ENCODE data around the gene KRTAP5-4.
"Not testable (repeated sequence)": the region's sequence is repeated elsewhere in the genome, so short reads cannot be mapped to it uniquely, and the experiment has no call there.

KRTAP5-4 gene

GRCh38 chr11:1600626-1601025 is 21.3 kb downstream of the KRTAP5-4 start:
- Histone ChIP-seq H3K9me2 (replicated peaks; ENCODE audit: control insufficient read depth, low read length) (no peaks in the 10 kb centered on the region), H3K27me3 (ENCODE audit: control insufficient read depth, low read length) (peaks cover 21% of the 10 kb centered on the region), H4K20me1 (ENCODE audit: control insufficient read depth, insufficient read depth, low read depth, low read length) (no peaks in the 10 kb centered on the region), H3K36me3 (ENCODE audit: control insufficient read depth, low read length) (no peaks in the 10 kb centered on the region), H3K27ac (ENCODE audit: low read depth, low read length) (no peak overlapping the region), H3K9me3 (ENCODE audit: control insufficient read depth, insufficient read depth, low read length) (no peaks in the 10 kb centered on the region), H3K4me2 (ENCODE audit: low read length) (no peak overlapping the region), H3K4me3 (ENCODE audit: low read length) (no peak overlapping the region), H3K4me1 (ENCODE audit: control insufficient read depth, low read length) (no peaks in the 10 kb centered on the region), H3K79me2 (ENCODE audit: control insufficient read depth, low read length) (no peaks in the 10 kb centered on the region), H3F3A (ENCODE audit: control insufficient read depth, insufficient read depth) (no peaks in the 10 kb centered on the region)
- TF ChIP-seq CTCF (IDR thresholded peaks at IDR 0.05; ENCODE audit: low read depth, low read length, poor library complexity, severe bottlenecking) (no peak), EZH2phosphoT487 (IDR thresholded peaks at IDR 0.05; ENCODE audit: borderline replicate concordance, low read length) (no peak)

GRCh38 chr11:1598816-1599215 is 23.1 kb downstream of the KRTAP5-4 start:
- H3K4me1 ChIP-seq (ENCODE audit: control insufficient read depth, low read length), result no peaks in the 10 kb centered on the region
- H3F3A ChIP-seq (ENCODE audit: control insufficient read depth, insufficient read depth), result no peaks in the 10 kb centered on the region
- H3K36me3 ChIP-seq (ENCODE audit: control insufficient read depth, low read length), result no peaks in the 10 kb centered on the region
- no peaks in the 10 kb centered on the region for H3K9me3 ChIP-seq (ENCODE audit: control insufficient read depth, insufficient read depth, low read length)
- H3K4me3 ChIP-seq (ENCODE audit: low read length), result no peak overlapping the region
- H4K20me1 ChIP-seq (ENCODE audit: control insufficient read depth, insufficient read depth, low read depth, low read length), result no peaks in the 10 kb centered on the region
- no peaks in the 10 kb centered on the region for H3K79me2 ChIP-seq (ENCODE audit: control insufficient read depth, low read length)
- no peak for TF ChIP-seq CTCF (IDR thresholded peaks at IDR 0.05; ENCODE audit: low read depth, low read length, poor library complexity, severe bottlenecking)
- TF ChIP-seq EZH2phosphoT487 (IDR thresholded peaks at IDR 0.05; ENCODE audit: borderline replicate concordance, low read length), result no peak
- no peaks in the 10 kb centered on the region for H3K9me2 ChIP-seq (replicated peaks; ENCODE audit: control insufficient read depth, low read length)
- peaks cover 21% of the 10 kb centered on the region for H3K27me3 ChIP-seq (ENCODE audit: control insufficient read depth, low read length)
- no peak overlapping the region for H3K27ac ChIP-seq (ENCODE audit: low read depth, low read length)
- no peak overlapping the region for H3K4me2 ChIP-seq (ENCODE audit: low read length)

- H4K20me1 ChIP-seq (ENCODE audit: control insufficient read depth, insufficient read depth, low read depth, low read length); H3K79me2 ChIP-seq (ENCODE audit: control insufficient read depth, low read length); H3K9me2 ChIP-seq (replicated peaks; ENCODE audit: control insufficient read depth, low read length); H3K4me3 ChIP-seq (ENCODE audit: low read length); H3K4me2 ChIP-seq (ENCODE audit: low read length); H3F3A ChIP-seq (ENCODE audit: control insufficient read depth, insufficient read depth); H3K27ac ChIP-seq (ENCODE audit: low read depth, low read length); H3K36me3 ChIP-seq (ENCODE audit: control insufficient read depth, low read length); H3K9me3 ChIP-seq (ENCODE audit: control insufficient read depth, insufficient read depth, low read length); H3K4me1 ChIP-seq (ENCODE audit: control insufficient read depth, low read length): not testable (repeated sequence)
- peaks cover 25% of the 10 kb centered on the region for H3K27me3 ChIP-seq (ENCODE audit: control insufficient read depth, low read length)
These were observed 23.5 kb downstream of the KRTAP5-4 start for GRCh38 chr11:1598406-1598805.

GRCh38 chr11:1597994-1598380 is 24.0 kb downstream of the KRTAP5-4 start, which contains the start of gene KRTAP5-2:
KRTAP5-2 (minus strand) TSS chr11:1598294; CDS start chr11:1598250, 44 bp downstream.
- H3F3A ChIP-seq (ENCODE audit: control insufficient read depth, insufficient read depth), result no peaks in the 10 kb centered on the region
- H3K4me2 ChIP-seq (ENCODE audit: low read length), result no peak within 1 kb of the TSS
- no peak within 1 kb of the TSS for H3K4me3 ChIP-seq (ENCODE audit: low read length)
- H3K27me3 ChIP-seq (ENCODE audit: control insufficient read depth, low read length), result peaks cover 27% of the 10 kb centered on the region
- H4K20me1 ChIP-seq (ENCODE audit: control insufficient read depth, insufficient read depth, low read depth, low read length), result no peaks in the 10 kb centered on the region
- no peaks in the 10 kb centered on the region for H3K4me1 ChIP-seq (ENCODE audit: control insufficient read depth, low read length)
- H3K27ac ChIP-seq (ENCODE audit: low read depth, low read length), result no peak within 1 kb of the TSS
- TF ChIP-seq EZH2phosphoT487 (IDR thresholded peaks at IDR 0.05; ENCODE audit: borderline replicate concordance, low read length), result no peak
- TF ChIP-seq CTCF (IDR thresholded peaks at IDR 0.05; ENCODE audit: low read depth, low read length, poor library complexity, severe bottlenecking), result no peak
- no peaks in the 10 kb centered on the region for H3K79me2 ChIP-seq (ENCODE audit: control insufficient read depth, low read length)
- no peaks in the 10 kb centered on the region for H3K9me2 ChIP-seq (replicated peaks; ENCODE audit: control insufficient read depth, low read length)
- H3K36me3 ChIP-seq (ENCODE audit: control insufficient read depth, low read length), result no peaks in the 10 kb centered on the region
- no peaks in the 10 kb centered on the region for H3K9me3 ChIP-seq (ENCODE audit: control insufficient read depth, insufficient read depth, low read length)

Data from DOHH2 (cell line).